ENCODE results near the gene FIGNL2.

The FIGNL2 gene

GRCh38 chr12:51829641-51830040 lies 18.9 kb downstream of the FIGNL2 start:
- TF ChIP-seq POLR2AphosphoS5 (IDR thresholded peaks at IDR 0.05; ENCODE audit: borderline replicate concordance, low read depth, low read length) (no peak), EZH2 (IDR thresholded peaks at IDR 0.05) (no peak), FOXP2 (optimal IDR thresholded peaks at IDR 0.05; ENCODE audit: control extremely low read depth, extremely low read length, insufficient read depth) (no peak)
- H3K9me3 ChIP-seq (ENCODE audit: low read depth, low read length) = no peaks in the 10 kb centered on the region
- H3K9ac ChIP-seq (ENCODE audit: insufficient read length) = no peak overlapping the region
- no peak for DNase-seq (ENCODE audit: low read depth, low spot score)
- no peaks in the 10 kb centered on the region for H3K36me3 ChIP-seq (ENCODE audit: insufficient read depth, low read length)
- H3K27ac ChIP-seq = no peak overlapping the region
- H3K4me3 ChIP-seq = no peak overlapping the region

DNA sequence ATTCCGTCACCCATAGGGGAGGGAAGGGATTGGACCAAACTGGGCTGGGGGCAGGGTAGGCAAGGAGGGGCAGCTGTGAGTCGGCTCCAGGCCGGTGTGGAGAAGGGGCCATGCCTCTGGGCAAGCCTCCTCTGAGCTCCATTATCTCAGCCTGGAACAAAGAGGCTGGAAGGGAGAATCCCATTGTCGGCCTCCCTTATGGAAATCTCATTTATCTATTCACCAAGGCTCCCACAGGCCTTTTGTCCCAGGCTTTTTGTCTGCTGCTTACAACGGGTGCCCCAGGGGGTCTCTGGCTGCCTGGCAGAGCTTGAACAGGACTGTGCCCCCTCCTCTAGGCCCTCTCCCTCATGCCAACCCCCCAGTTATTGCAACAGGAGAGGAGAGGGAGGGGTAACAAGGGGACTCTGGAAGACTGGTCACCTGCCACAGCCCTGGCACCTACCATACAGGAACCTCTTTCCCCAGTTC lies 19.5 kb downstream of the FIGNL2 start:
- no peaks in the 10 kb centered on the region for H3K9me3 ChIP-seq (ENCODE audit: low read depth, low read length)
- TF ChIP-seq FOXP2 (optimal IDR thresholded peaks at IDR 0.05; ENCODE audit: control extremely low read depth, extremely low read length, insufficient read depth) (no peak), EZH2 (IDR thresholded peaks at IDR 0.05) (no peak), POLR2AphosphoS5 (IDR thresholded peaks at IDR 0.05; ENCODE audit: borderline replicate concordance, low read depth, low read length) (no peak)
- no peaks in the 10 kb centered on the region for H3K36me3 ChIP-seq (ENCODE audit: insufficient read depth, low read length)
- no peak overlapping the region for H3K9ac ChIP-seq (ENCODE audit: insufficient read length)
- H3K4me3 ChIP-seq = no peak overlapping the region
- no peak for DNase-seq (ENCODE audit: low read depth, low spot score)
- no peak overlapping the region for H3K27ac ChIP-seq

DNA sequence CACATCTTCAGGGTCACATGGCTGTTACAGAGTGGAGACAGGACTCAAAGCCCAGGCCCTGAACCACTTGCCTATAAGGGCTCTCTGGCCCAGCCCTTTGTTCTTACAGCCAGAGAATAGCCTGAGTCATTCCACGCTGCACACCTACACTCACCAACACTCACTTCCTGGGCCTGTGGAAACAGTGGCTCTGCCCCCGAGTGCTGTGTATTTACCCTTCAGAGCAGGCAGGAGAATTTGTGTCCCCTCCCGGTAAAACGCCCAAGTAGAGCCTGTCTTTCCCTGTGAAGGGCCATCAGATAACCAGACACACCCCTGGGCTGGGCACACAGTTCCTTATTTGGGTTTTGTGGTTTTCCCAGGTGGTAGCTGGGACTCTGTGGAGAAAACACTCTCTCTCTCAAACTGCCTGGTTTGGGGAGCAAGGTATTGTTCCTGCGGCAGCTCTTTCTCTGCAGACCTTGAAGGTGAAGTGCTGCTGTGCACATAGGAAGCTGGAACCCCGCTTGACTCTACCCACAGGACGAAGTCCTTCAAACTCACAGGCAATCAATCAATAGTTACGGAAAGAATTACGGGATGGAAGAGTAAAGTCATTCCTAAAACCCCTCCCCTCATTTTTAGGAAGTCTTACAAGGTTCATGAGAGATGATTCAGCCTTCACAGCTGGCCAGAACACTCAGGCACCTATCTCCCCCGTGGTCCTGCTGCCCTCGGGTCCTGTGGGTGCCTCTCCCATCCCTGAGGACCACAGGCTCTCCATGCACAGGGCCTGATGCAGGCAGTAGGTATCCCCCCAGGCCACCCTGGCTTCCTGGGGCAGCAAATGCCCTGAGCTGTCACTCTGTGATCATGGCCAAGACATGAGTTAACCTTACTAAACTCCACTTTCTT lies 20.3 kb downstream of the FIGNL2 start:
- Histone ChIP-seq H3K9ac (ENCODE audit: insufficient read length) (no peak overlapping the region), H3K27ac (no peak overlapping the region), H3K9me3 (ENCODE audit: low read depth, low read length) (no peaks in the 10 kb centered on the region), H3K36me3 (ENCODE audit: insufficient read depth, low read length) (no peaks in the 10 kb centered on the region), H3K4me3 (no peak overlapping the region)
- DNase-seq (ENCODE audit: low read depth, low spot score) = no peak
- TF ChIP-seq FOXP2 (optimal IDR thresholded peaks at IDR 0.05; ENCODE audit: control extremely low read depth, extremely low read length, insufficient read depth) (no peak), EZH2 (IDR thresholded peaks at IDR 0.05) (no peak), POLR2AphosphoS5 (IDR thresholded peaks at IDR 0.05; ENCODE audit: borderline replicate concordance, low read depth, low read length) (no peak)

DNA sequence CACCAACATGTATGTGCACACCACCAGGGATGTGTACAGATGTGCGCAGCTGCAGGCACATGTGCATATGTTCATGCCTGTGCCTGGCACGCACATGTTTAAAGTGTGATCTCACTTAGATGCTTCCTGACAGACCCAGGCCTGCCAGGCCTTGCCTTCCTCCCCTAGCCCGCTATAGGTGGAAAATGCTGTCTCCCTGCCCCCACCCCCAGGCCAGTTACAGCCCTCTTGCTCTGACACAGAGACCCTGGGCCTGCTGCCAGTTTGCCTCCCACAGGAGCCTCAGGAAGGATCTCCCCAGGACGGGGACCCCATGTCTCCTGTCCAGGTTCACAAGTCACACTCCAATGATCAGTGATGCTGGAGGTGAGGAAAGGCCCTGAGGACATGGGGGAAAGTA lies 21.6 kb downstream of the FIGNL2 start:
- no peaks in the 10 kb centered on the region for H3K36me3 ChIP-seq (ENCODE audit: insufficient read depth, low read length)
- DNase-seq (ENCODE audit: low read depth, low spot score) = no peak
- TF ChIP-seq EZH2 (IDR thresholded peaks at IDR 0.05) = no peak
- no peak for TF ChIP-seq POLR2AphosphoS5 (IDR thresholded peaks at IDR 0.05; ENCODE audit: borderline replicate concordance, low read depth, low read length)
- TF ChIP-seq FOXP2 (optimal IDR thresholded peaks at IDR 0.05; ENCODE audit: control extremely low read depth, extremely low read length, insufficient read depth) = no peak
- no peak overlapping the region for H3K4me3 ChIP-seq
- H3K27ac ChIP-seq = no peak overlapping the region
- H3K9ac ChIP-seq (ENCODE audit: insufficient read length) = no peak overlapping the region
- no peaks in the 10 kb centered on the region for H3K9me3 ChIP-seq (ENCODE audit: low read depth, low read length)

DNA sequence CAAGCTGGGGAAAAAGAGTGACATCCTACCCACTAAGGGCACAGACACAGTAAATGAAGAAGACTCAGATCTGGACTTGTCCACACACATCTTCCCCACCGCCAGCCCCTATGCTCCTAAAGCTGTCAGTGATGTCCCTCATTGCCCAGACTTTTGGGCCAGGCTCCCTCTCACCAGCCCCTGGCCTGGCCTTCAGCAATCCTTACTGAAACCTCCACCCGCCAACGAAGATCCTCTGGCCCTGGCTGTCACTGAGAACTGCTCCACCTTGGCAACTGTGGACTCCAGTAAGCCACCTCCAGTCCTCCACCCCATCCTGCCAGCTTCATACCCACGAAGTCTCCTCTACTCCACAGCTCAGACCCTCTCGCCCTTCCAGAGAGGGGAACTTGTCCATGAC lies 23.3 kb downstream of the FIGNL2 start:
- no peaks in the 10 kb centered on the region for H3K9me3 ChIP-seq (ENCODE audit: low read depth, low read length)
- no peak overlapping the region for H3K27ac ChIP-seq
- H3K9ac ChIP-seq (ENCODE audit: insufficient read length) = no peak overlapping the region
- no peak for DNase-seq (ENCODE audit: low read depth, low spot score)
- H3K4me3 ChIP-seq = no peak overlapping the region
- no peaks in the 10 kb centered on the region for H3K36me3 ChIP-seq (ENCODE audit: insufficient read depth, low read length)
- TF ChIP-seq POLR2AphosphoS5 (IDR thresholded peaks at IDR 0.05; ENCODE audit: borderline replicate concordance, low read depth, low read length) = no peak
- no peak for TF ChIP-seq EZH2 (IDR thresholded peaks at IDR 0.05)
- TF ChIP-seq FOXP2 (optimal IDR thresholded peaks at IDR 0.05; ENCODE audit: control extremely low read depth, extremely low read length, insufficient read depth) = no peak

- no peaks in the 10 kb centered on the region for H3K36me3 ChIP-seq (ENCODE audit: insufficient read depth, low read length)
- no peaks in the 10 kb centered on the region for H3K9me3 ChIP-seq (ENCODE audit: low read depth, low read length)
- H3K9ac ChIP-seq (ENCODE audit: insufficient read length) = no peak overlapping the region
- TF ChIP-seq FOXP2 (optimal IDR thresholded peaks at IDR 0.05; ENCODE audit: control extremely low read depth, extremely low read length, insufficient read depth) (no peak), EZH2 (IDR thresholded peaks at IDR 0.05) (no peak), POLR2AphosphoS5 (IDR thresholded peaks at IDR 0.05; ENCODE audit: borderline replicate concordance, low read depth, low read length) (no peak; the same call in 1 of the 2 replicates)
- DNase-seq (ENCODE audit: low read depth, low spot score) = peak; percentile 53
- no peak overlapping the region for H3K4me3 ChIP-seq
- H3K27ac ChIP-seq = no peak overlapping the region
Measured at GRCh38 chr12:51823875-51824565, 24.5 kb downstream of the FIGNL2 start.

DNA sequence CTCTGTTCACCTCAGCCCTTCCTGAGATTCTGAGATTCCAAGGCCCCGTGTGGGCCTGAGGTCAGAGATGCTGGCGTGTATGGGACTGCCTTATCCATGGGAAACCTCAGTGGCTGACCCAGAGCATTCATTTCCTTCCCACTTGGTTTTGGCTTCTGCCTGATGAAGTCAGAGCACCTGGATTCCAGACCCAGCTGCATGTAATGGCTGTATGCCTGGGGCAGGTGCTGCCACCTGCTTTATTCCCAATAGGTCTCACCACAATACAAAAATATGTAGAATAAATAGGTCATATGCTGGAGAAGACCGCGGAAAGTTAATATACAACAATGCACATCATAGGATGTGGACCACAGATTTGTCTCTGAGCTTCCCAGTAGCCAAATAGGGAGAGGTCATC lies 25.6 kb downstream of the FIGNL2 start:
- Histone ChIP-seq H3K27ac (no peak overlapping the region), H3K4me3 (no peak overlapping the region), H3K9me3 (ENCODE audit: low read depth, low read length) (no peaks in the 10 kb centered on the region), H3K36me3 (ENCODE audit: insufficient read depth, low read length) (no peaks in the 10 kb centered on the region), H3K9ac (ENCODE audit: insufficient read length) (no peak overlapping the region)
- DNase-seq (ENCODE audit: low read depth, low spot score) = no peak
- no peak for TF ChIP-seq FOXP2 (optimal IDR thresholded peaks at IDR 0.05; ENCODE audit: control extremely low read depth, extremely low read length, insufficient read depth)
- TF ChIP-seq POLR2AphosphoS5 (IDR thresholded peaks at IDR 0.05; ENCODE audit: borderline replicate concordance, low read depth, low read length) = no peak
- no peak for TF ChIP-seq EZH2 (IDR thresholded peaks at IDR 0.05)

GRCh38 chr12:51822261-51822616 lies 26.3 kb downstream of the FIGNL2 start:
- Histone ChIP-seq H3K4me3 (peak overlapping the region; percentile 87; the same call in 1 of the 2 replicates), H3K27ac (no peak overlapping the region), H3K9ac (ENCODE audit: insufficient read length) (no peak overlapping the region)

More at GRCh38 chr12:51822261-51822616, 26.3 kb downstream of the FIGNL2 start:
- H3K9me3 ChIP-seq (ENCODE audit: low read depth, low read length) = no peaks in the 10 kb centered on the region
- H3K36me3 ChIP-seq (ENCODE audit: insufficient read depth, low read length) = no peaks in the 10 kb centered on the region
- DNase-seq (ENCODE audit: low read depth, low spot score) = no peak
- TF ChIP-seq FOXP2 (optimal IDR thresholded peaks at IDR 0.05; ENCODE audit: control extremely low read depth, extremely low read length, insufficient read depth) = no peak
- no peak for TF ChIP-seq EZH2 (IDR thresholded peaks at IDR 0.05)
- no peak for TF ChIP-seq POLR2AphosphoS5 (IDR thresholded peaks at IDR 0.05; ENCODE audit: borderline replicate concordance, low read depth, low read length)

All from SK-N-MC (cell line).